ENCODE measurements around the gene TGM3. TPM values are rescaled to one million over a fixed set of nuclear protein-coding genes. Genes with fewer than 3 reads are reported as not detected.

The TGM3 gene
- total and polyA plus RNA-seq, 2 of the 4 experiments (the other 2 are of a cell fraction), result not detected

GRCh38 chr20:2300420-2300819, 4.6 kb downstream of the TGM3 start:
- in situ Hi-C loops (cut with MboI; ENCODE audit: low sequenced_read_pairs), result no loop called here

More at GRCh38 chr20:2300420-2300819, 4.6 kb downstream of the TGM3 start:
- no peaks in the 10 kb centered on the region for H4K20me1 ChIP-seq (ENCODE audit: insufficient read depth, low read length)
- intact Hi-C loops (cut with micrococcal nuclease) (no loop called here), dilution Hi-C loops (cut with HindIII; ENCODE audit: low sequenced_read_pairs, unreplicated experiment) (no loop called here)
- no peak overlapping the region for H4K8ac ChIP-seq (ENCODE audit: low read depth in 2 of 2, low read length in 2 of 2)
- no peak overlapping the region for H2BK120ac ChIP-seq (ENCODE audit: low read depth, low read length)
- no peak overlapping the region for H2AK5ac ChIP-seq (ENCODE audit: low read depth, low read length)
- H3K4me3 ChIP-seq (ENCODE audit: insufficient read depth, low read depth, low read length), result no peak overlapping the region
- H3K56ac ChIP-seq (ENCODE audit: extremely low read depth, insufficient read depth, low read length), result no peak overlapping the region
- no peak overlapping the region for H3K18ac ChIP-seq (ENCODE audit: low read depth, low read length)
- H3K36me3 ChIP-seq (ENCODE audit: control insufficient read depth, insufficient read depth, low read length), result no peaks in the 10 kb centered on the region
- no peaks in the 10 kb centered on the region for H3K9me3 ChIP-seq (ENCODE audit: control insufficient read depth, insufficient read depth, low read length)
- H4K5ac ChIP-seq (ENCODE audit: low read depth, low read length), result no peak overlapping the region
- ChIA-PET POLR2A (ENCODE audit: unreplicated experiment) (no interaction called here), CTCF (no interaction called here)
- ATAC-seq (ENCODE audit: low read depth) (no peak), DNase-seq (no peak)
- H2AFZ ChIP-seq (replicated peaks; ENCODE audit: low read length, poor library complexity), result no peak overlapping the region
- no TSS peak for BruUV-seq (replicated peaks)
- no peak overlapping the region for H3K4ac ChIP-seq (ENCODE audit: low read depth, low read length)
- no peak overlapping the region for H2BK20ac ChIP-seq (ENCODE audit: low read depth, low read length)
- 23% methylated on average over 2 of the region's 3 CpGs; no CpG with 5 or more reads in 1 of the 2 experiments for WGBS, 2 experiments (ENCODE audit: extremely low coverage in 2 of 2, insufficient read length in 1 of 2)
- H3K14ac ChIP-seq (replicated peaks; ENCODE audit: low read depth, low read length), result no peak overlapping the region
- no peak overlapping the region for H2AK9ac ChIP-seq (replicated peaks; ENCODE audit: low read depth, low read length, poor library complexity)
- H2BK15ac ChIP-seq (ENCODE audit: low read depth, low read length), result no peak overlapping the region
- no peak overlapping the region for H2BK5ac ChIP-seq (ENCODE audit: low read depth, low read length, poor library complexity, severe bottlenecking)
- no peaks in the 10 kb centered on the region for H3K79me1 ChIP-seq (ENCODE audit: low read depth in 1 of 2, low read length in 2 of 2)
- no peak for TF ChIP-seq RAD21 (IDR thresholded peaks at IDR 0.05; ENCODE audit: low read length)
- TF ChIP-seq SMC3 (IDR thresholded peaks at IDR 0.05; ENCODE audit: low read depth, low read length), result no peak
- TF ChIP-seq BHLHE40 (IDR thresholded peaks at IDR 0.05; ENCODE audit: low read depth, low read length), result no peak
- TF ChIP-seq MAZ (IDR thresholded peaks at IDR 0.05; ENCODE audit: borderline replicate concordance, low read depth, low read length), result no peak
- TF ChIP-seq CEBPB (IDR thresholded peaks at IDR 0.05; ENCODE audit: low read depth, low read length), result peak; percentile 56; the same call in 1 of the 2 replicates
- no peak overlapping the region for H3K9ac ChIP-seq (ENCODE audit: low read depth, low read length)
- peaks cover 19% of the 10 kb centered on the region for H3K27me3 ChIP-seq (ENCODE audit: control insufficient read depth, insufficient read depth, low read length)
- H3K9me1 ChIP-seq (ENCODE audit: insufficient read depth, low read length), result no peaks in the 10 kb centered on the region
- H3K27ac ChIP-seq (ENCODE audit: insufficient read depth, low read length), result no peak overlapping the region
- no peak overlapping the region for H4K91ac ChIP-seq (ENCODE audit: insufficient read depth, low read depth, low read length)
- H3K4me2 ChIP-seq (ENCODE audit: low read depth, low read length), result no peak overlapping the region
- no peaks in the 10 kb centered on the region for H3K4me1 ChIP-seq (ENCODE audit: control insufficient read depth, insufficient read depth, low read length)
- no peak overlapping the region for H3K23ac ChIP-seq (ENCODE audit: low read depth, low read length)
